NK-92 treated with Interleukin-12 subunit alpha and Interleukin-12 subunit beta, amount 100 ng/mL, for 24 hours (cell line): ENCODE data around the gene NRAP.

ENCODE experiments used
- DNase-seq: peaks from one replicate; lab custom pipeline; 2025; lab: John Stamatoyannopoulos, UW

NRAP gene

DNA sequence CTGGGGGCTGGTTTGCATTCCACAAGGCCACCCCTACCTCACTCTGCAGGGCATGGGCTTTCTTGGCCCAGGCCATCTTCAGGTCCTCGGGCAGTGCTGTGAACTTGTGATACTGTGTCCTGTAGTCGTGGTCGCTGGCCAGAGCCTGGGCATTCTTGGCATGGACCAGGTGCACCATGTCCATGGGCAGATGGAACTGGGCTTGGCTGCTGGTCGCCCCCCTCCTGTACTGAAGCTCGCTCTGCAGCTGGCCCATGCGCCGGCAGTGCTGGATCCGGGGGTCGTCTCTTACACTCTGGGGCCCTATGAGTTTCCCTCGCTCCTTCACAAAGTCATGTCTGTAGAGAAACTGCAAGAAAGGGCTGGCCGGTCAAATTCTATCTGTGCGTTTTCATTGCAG lies 59.3 kb downstream of the NRAP start:
- DNase-seq = no peak

DNA sequence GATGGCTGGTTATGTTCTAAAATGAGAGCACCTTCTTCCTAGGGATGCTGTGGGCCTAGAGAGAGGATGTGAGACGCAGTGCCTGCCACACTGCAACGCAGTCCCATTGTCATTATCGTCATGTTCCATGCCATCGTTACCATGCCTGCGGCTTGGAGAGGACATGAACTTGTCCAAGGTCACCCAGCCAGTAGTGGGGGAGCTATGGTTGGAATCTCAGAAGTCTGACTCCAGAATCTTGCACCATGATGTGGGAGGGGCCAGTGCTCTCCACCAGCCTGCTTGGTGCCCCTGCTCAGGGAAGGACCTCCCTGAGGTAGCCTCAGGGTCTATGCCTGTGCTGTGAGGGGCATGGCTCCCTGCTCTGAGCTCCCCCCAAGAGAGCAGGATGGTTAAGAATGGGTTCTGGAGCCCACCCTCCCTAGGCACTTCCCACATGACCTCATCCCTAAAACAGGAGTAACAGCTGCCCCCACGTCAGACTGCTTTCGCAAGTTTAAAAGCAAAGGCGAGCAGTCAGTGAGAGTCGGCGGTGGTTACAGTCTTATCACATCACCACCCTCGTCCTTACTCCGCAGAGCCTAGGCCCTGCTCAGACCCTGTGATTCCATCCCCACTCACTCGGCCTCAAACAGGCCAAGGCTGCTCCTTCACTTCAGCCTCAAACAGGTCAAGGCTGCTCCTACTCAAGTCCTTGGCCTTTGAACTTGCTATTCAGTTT lies 60.6 kb downstream of the NRAP start:
- DNase-seq = no peak

- DNase-seq = no peak
These were observed 63.3 kb downstream of the NRAP start for GRCh38 chr10:113600569-113600968.

GRCh38 chr10:113594652-113595051 lies 69.2 kb downstream of the NRAP start:
- no peak for DNase-seq

DNA sequence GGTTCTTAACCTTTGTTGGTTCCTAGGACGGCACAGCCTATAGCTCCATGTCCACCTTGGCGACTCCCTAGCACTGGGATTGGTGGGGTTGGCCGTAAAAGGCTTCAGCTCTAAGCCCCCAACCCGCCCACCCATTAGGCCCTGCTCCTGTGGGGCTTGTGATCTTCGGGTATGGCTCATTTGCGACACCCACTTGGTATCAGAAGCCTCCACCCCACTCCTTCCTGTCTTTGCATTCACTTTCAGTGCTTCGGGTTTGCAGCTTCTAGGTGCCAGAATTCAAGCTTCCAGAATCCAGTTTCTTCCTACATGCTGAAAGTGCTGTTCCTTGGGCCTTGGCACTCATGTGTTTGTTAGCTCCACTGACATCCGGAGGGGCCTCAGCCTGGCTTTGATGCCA lies 71.5 kb downstream of the NRAP start:
- no peak for DNase-seq

- DNase-seq = no peak
These were observed 73.3 kb downstream of the NRAP start for GRCh38 chr10:113590581-113590980.

DNA sequence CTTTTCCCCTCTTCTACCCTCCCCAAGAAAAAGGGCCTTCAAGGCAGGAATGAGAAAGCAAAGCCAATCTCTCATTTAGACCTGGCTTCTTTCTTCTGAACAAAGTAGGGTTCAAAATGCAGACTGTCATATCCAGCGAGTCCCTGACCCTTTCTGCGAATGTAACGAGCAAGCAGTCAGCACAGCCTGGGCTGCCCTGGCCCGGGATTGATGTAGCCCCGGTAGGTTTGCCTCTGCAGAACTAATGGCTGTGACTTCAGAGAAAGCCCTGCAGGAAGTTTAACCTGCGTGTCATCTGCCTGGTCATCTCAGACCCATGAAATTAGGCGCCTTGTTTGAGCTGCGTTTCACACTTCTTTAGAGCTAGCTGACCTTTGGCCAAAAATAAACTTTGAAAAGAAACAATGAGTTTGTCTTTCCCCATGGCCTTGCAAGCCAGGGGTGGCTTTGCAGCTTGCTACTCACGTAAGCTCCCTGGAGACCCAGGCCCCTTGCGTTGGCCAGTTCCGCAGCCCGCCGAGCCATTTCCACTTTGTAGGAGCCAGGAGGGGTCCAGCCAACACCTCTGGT lies 74.6 kb downstream of the NRAP start:
- DNase-seq = no peak

GRCh38 chr10:113585949-113586348 lies 77.9 kb downstream of the NRAP start:
- no peak for DNase-seq

- DNase-seq = no peak
These were observed 80.3 kb downstream of the NRAP start for GRCh38 chr10:113583571-113583970.

DNA sequence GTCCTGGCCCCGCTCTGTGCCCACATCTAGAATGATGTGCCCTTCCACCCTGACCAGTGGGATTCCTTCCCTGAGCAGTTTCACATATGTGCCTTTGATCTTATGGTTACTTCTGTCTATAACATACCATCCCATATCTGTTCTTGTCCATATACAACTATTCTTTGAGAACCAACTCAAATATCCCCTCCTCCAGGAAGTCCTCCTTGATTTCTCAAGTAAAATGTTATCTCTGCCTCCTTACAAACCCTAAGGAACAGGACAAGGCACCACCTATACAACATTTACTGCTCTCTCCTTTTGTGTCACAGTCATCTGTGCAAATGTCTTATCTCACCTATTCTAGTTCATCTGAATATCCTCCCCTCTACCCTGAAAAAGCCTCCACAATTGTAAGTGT lies 82.7 kb downstream of the NRAP start:
- no peak for DNase-seq

GRCh38 chr10:113578773-113579172 lies 85.1 kb downstream of the NRAP start:
- no peak for DNase-seq

DNA sequence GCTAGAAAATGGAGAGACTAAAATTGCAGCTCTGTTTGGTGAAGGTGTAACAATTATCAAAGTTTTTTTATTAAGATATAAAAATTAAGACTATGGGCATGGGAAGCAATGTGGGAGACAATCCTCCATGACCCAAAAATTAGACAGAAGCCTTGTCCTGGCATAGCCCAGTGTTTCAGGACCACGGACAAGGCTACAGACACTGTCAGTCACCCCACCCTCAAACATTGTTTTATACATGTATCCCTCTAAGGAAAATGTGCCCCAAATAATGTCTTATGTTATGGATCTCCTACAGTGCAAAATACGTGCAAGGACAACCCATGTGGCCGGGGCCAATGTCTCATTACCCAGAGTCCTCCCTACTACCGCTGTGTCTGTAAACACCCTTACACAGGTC lies 87.0 kb downstream of the NRAP start:
- no peak for DNase-seq

DNA sequence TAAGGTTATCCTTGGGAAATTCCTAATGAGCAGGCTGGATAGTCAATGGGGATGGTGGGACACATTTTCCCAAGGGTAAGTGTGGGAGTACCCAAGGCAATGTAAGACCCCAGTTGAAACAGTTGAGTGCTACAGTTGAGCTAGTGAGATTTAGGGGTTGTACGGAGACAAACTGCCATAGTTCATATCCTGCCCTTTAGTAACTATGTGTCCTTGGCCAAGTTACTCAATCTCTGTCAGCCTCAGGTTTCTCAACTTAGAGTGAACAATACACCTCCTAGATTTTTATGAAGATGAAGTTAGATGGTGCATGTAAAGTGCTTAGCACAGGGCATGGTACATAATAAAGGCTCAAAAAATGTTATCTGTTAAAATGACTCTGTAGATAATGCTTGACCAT lies 90.5 kb downstream of the NRAP start:
- no peak for DNase-seq

DNA sequence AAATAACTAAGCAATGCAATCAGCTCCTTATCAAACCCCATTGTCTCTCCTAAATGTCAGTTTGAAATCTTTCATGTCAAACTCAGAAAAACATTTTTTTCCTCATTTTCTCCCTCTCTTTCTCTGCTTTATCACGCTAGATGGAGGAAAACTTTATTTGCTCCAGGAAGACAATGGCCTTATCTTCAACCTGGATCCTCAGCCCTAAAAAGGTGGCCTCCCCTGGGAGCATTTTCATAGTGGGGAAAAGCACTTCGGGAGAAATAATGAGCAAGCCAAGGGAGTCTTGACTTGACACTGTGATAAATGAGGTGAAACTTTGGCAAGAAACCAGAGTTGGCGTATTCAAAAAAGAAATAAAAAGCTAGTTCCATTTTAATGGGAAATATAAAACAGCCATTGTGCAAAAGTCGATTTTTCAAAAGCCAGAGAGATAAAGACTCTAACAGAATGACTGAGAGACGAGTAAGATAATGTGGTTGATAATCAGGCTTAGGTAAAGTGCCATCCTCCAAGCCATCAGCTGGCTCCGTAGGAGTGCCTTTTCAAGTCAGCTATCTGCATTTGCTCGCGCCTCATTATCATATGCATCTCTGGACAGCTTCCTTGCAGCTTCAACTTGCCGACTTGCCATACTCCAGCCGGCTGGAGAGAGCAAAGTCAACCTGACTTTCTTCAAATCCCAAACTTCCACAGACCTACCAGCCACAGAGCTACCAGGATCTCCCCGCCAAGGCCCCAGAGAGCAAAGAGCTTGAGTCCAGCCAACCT lies 91.1 kb downstream of the NRAP start:
- DNase-seq = no peak

GRCh38 chr10:113569576-113569975 lies 94.3 kb downstream of the NRAP start:
- DNase-seq = no peak

DNA sequence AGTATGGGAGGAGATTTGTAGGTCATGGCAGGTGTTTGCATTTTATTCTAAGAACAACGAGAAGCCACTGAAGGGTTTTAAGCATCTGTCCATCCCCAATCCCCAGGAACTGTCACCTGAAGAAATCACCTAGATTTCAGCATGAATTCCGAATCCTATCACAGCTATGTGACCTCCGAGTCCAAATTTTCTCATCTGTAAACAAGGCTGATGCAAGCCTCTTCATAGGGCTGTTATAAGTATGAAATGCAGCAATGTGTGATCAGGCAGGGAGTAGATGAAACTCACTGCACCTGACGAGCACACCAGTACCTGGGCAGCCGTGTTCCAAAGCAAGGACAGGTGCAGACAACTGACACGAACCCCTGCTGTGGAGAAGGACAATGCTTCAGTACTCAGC lies 97.0 kb downstream of the NRAP start:
- no peak for DNase-seq

DNA sequence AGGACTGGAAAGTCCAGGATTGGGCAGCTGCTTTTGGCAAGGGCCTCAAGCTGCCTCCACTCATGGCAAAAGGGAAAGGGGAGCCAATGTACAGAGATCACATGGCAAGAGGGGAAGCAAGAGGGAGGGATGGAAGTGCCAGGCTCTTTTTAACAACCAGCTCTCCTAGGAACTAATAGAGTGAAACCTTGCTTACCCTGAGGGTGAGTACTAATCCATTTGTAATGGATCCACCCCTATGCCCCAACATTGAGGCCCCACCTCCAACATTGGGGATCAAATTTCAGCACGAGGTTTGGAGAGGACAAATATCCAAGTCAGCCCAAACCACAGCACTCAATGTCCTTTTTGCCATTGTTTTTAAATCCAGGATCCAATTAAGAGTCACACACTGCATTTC lies 98.5 kb downstream of the NRAP start:
- DNase-seq = no peak

DNA sequence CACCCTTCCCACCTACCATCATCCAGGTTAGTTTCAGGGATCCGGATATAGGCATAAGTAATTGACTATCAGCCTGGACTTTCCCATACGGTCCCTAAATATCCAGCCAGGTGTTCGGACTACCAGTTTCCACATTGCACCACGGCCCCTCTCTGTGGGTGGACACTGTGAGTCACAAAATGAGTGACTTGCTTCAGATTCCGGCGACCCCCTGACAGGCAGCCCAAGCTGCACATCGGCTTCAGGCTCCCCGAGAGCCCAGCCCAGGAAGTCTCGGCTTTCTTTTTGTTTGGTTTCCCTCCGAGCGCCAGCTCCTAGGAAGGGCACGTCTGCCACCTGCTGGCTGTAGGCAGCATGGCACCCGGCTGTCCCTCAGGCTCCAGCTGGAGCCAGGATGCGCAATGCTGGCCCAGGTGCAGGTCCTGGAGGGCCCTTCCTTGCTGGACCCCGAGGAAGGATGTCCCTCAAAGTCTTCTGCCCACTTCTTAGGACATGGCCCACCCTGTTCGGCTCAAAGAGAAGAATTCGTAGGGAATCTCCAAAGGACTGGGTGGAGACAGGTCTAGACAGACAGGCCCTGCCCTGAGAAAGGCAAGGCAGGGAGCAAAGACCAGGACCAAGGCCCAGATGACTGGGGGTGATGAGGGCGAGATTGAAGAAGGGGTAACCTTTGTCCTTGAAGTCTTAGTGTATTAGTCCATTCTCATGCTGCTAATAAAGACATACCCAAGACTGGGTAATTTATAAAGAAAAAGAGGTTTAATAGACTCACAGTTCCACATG lies 100.3 kb downstream of the NRAP start:
- peak; percentile 45 for DNase-seq

GRCh38 chr10:113562704-113563103 lies 101.1 kb downstream of the NRAP start:
- DNase-seq = no peak

GRCh38 chr10:113562069-113562468 lies 101.8 kb downstream of the NRAP start:
- no peak for DNase-seq

DNA sequence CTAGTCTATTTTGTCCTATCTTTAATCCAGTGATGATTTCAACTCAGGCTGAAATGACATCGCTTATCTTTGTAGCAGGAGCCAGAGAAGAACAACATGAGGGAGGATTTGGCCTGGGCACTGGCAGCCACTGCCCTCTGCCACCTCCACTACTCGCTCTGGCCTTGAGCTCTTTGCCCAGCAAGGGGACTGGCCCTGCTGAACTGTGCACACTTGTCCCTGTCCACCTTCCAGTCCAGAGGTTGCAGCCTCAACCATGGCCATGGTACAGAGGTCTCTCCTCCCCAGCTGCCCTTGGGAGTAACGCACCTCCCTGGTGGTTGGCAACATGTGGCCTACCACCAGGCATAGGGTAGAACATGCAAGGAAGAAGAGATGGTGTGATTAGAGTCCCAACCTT lies 102.6 kb downstream of the NRAP start:
- no peak for DNase-seq

- DNase-seq = no peak
These were observed 103.8 kb downstream of the NRAP start for GRCh38 chr10:113560071-113560470.

DNA sequence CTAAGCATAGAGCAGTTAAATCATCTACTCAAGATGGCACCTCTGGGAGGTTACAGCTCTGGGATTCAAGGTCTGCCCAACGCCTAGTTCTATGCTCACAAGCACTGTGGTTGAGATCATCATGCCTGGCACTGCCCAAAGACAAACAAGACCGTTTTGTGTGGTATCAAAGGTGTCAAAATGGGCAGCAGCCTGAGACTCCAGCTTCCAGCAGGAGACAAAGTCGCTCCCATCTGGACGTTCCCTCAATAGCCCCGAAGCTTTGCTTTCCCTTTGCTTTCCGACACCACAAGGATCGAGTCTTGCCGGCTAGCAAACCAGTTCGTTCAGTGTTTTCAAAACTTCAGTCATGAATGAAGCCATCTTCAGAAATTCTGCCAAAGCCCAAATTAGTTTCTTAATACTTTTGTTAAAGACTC lies 105.9 kb downstream of the NRAP start:
- DNase-seq = no peak
